HepG2 (cell line): ENCODE results near the gene OR2L8. TPM values are rescaled to one million over a fixed set of nuclear protein-coding genes. Genes with fewer than 3 reads are reported as not detected.

ENCODE experiments used
- ATAC-seq: fragments of 200-7000 bp; cut with Tn5 transposase; 3 replicates; pipeline ENCODE4 v1.9.1; 2020; ENCODE audit warnings: mild to moderate bottlenecking, moderate library complexity
- BruUV-seq: library from RNA; stranded (reverse); fragments of 400-500 nt; replicated peaks from 2 replicates; lab custom pipeline; 2021; lab: Mats Ljungman, UMichigan
- CTCF ChIA-PET: fragments of 300-600 bp; formaldehyde crosslinking; extraction: SDS; loops from one replicate; lab custom pipeline; 2021; ENCODE audit warnings: low total read pairs, inconsistent platforms, low intra/inter-chr PET ratio; lab: Yijun Ruan, JAX
- POLR2A ChIA-PET: fragments of 350-600 bp; sonication (Branson Sonifier 250); formaldehyde crosslinking; loops from one replicate; lab custom pipeline; 2020; ENCODE audit warnings: antibody characterized with exemption, inconsistent platforms; lab: Yijun Ruan, JAX
- DNase-seq: peaks from one replicate; pipeline ENCODE4 v3.0.0-alpha.2; 2015; ENCODE audit warnings: low spot score
- FAIRE-seq: peaks from 3 replicates; lab custom pipeline; 2011; peaks lifted over from hg19 to GRCh38; lab: Jason Lieb, UNC
- H2AFZ ChIP-seq: one replicate; pipeline ENCODE4 v1.6.1; 2011; ENCODE audit warnings: low read length, inconsistent platforms
- H3K27ac ChIP-seq: fragments of 300-600 bp; 3 replicates; pipeline ENCODE4 v1.8.0; 2011; ENCODE audit warnings: mixed run types, mild to moderate bottlenecking, mixed read lengths, low read length, inconsistent platforms; ENCODE audit not compliant: insufficient read depth; ENCODE audit errors: extremely low read length
- H3K27me3 ChIP-seq, 2 experiments: fragments of 200-600 bp in 1 of 2; 2 replicates in 1 of 2; 3 replicates in 1 of 2; pipeline versions ENCODE4 v1.6.0 to v1.8.0; 2011; ENCODE audit warnings: low read length in 2 of 2, mild to moderate bottlenecking in 2 of 2, moderate library complexity in 2 of 2, inconsistent platforms in 1 of 2; ENCODE audit not compliant: insufficient read depth in 2 of 2, control insufficient read depth in 1 of 2
- H3K36me3 ChIP-seq, 2 experiments: fragments of 200-600 bp in 1 of 2; replicated peaks in 1 of 2; 2 replicates in 1 of 2; 3 replicates in 1 of 2; pipeline versions ENCODE4 v1.5.1 to v1.8.0; 2011; ENCODE audit warnings: low read length in 2 of 2, inconsistent platforms in 1 of 2; ENCODE audit not compliant: insufficient read depth in 2 of 2, control insufficient read depth in 1 of 2
- H3K4me1 ChIP-seq: 2 replicates; pipeline ENCODE4 v1.5.1; 2012; ENCODE audit warnings: low read length, inconsistent platforms; ENCODE audit not compliant: insufficient read depth
- H3K4me2 ChIP-seq: 2 replicates; pipeline ENCODE4 v1.6.0; 2011; ENCODE audit warnings: low read depth, low read length, inconsistent platforms
- H3K4me3 ChIP-seq, 3 experiments: fragments of 200-600 bp in 1 of 3; sonication (generic), shearing (Covaris generic) in 1 of 3; replicated peaks in 1 of 3; 2 replicates each; pipeline ENCODE4 v1.5.1; 2011 to 2016; ENCODE audit warnings: low read length in 3 of 3, inconsistent platforms in 2 of 3, low read depth in 2 of 3, mild to moderate bottlenecking in 2 of 3, control low read depth in 1 of 3, mixed read lengths in 1 of 3; ENCODE audit not compliant: insufficient read depth in 1 of 3
- H3K79me2 ChIP-seq: one replicate; pipeline ENCODE4 v1.6.1; 2011; ENCODE audit warnings: low read length, inconsistent platforms; ENCODE audit not compliant: insufficient read depth
- H3K9ac ChIP-seq: 2 replicates; pipeline ENCODE4 v1.6.0; 2011; ENCODE audit warnings: mild to moderate bottlenecking, low read depth, low read length, inconsistent platforms; ENCODE audit not compliant: insufficient read depth
- H3K9me3 ChIP-seq: 2 replicates; pipeline ENCODE4 v1.5.1; 2012; ENCODE audit warnings: mild to moderate bottlenecking, low read length
- H4K20me1 ChIP-seq: 2 replicates; pipeline ENCODE4 v1.6.0; 2011; ENCODE audit warnings: inconsistent platforms, mild to moderate bottlenecking, low read length, moderate library complexity; ENCODE audit not compliant: insufficient read depth
- AKAP8 ChIP-seq: sonication (generic); formaldehyde crosslinking; IDR thresholded peaks from 2 replicates; pipeline ENCODE4 v1.5.1; 2020; ENCODE audit warnings: mild to moderate bottlenecking, missing genetic modification reagents
- CBX1 ChIP-seq: IDR thresholded peaks from one replicate; pipeline ENCODE4 v1.6.1; 2016; ENCODE audit warnings: antibody characterized with exemption, low read depth
- FOSL2 ChIP-seq: sonication (generic); formaldehyde crosslinking; IDR thresholded peaks from 2 replicates; pipeline ENCODE4 v1.4.0; 2020; ENCODE audit warnings: missing genetic modification reagents
- HNRNPLL ChIP-seq: fragments of 200-400 bp; formaldehyde crosslinking; IDR thresholded peaks from 2 replicates; pipeline ENCODE4 v1.6.1; 2017; ENCODE audit warnings: mild to moderate bottlenecking, low read depth, low read length; ENCODE audit not compliant: poor library complexity, severe bottlenecking
- TGIF2 ChIP-seq: IDR thresholded peaks from 2 replicates; pipeline ENCODE4 v1.6.1; 2016; ENCODE audit warnings: control low read depth, missing compliant biosample characterization
- ZNF512B ChIP-seq: sonication (generic); formaldehyde crosslinking; IDR thresholded peaks from 2 replicates; pipeline ENCODE4 v1.5.1; 2020; ENCODE audit warnings: missing genetic modification reagents, mild to moderate bottlenecking, borderline replicate concordance
- ZNF513 ChIP-seq: sonication (generic); formaldehyde crosslinking; conservative IDR thresholded peaks from 2 replicates; pipeline ENCODE4 v1.5.0; 2020; ENCODE audit warnings: missing genetic modification reagents
- ZNF572 ChIP-seq: sonication (generic); formaldehyde crosslinking; IDR thresholded peaks from 2 replicates; pipeline ENCODE4 v1.5.1; 2020; ENCODE audit warnings: mild to moderate bottlenecking, missing genetic modification reagents
- WGBS: methylation state at CpG from one replicate; pipeline ENCODE4 v1.1.6; 2017; ENCODE audit warnings: low lambda C conversion rate; 5-methylcytosine and 5-hydroxymethylcytosine counted together
- in situ Hi-C: cut with HindIII; loops from 2 replicates; pipeline ENCODE4 v1.10.0; 2017; ENCODE audit warnings: low pct_unique_long_range_greater_than_20kb; ENCODE audit not compliant: extremely low pct_ligation_motif_present
- intact Hi-C: fragments of 100-400 bp; cut with micrococcal nuclease; formaldehyde crosslinking; loops from one replicate; pipeline ENCODE4 v1.10.0; 2022; ENCODE audit not compliant: unreplicated experiment
- polyA plus RNA-seq, 8 experiments: library from polyadenylated mRNA; depleted of rRNA in 3 of 8; stranded (reverse) in 7 of 8; unstranded in 1 of 8; fragments of >200 nt; fragmentation: Illumina TruSeq in 4 of 8; extraction: Trizol in 4 of 8; gene quantifications; 2 replicates each; pipeline versions ENCODE4 v1.2.1 to v1.2.3, GENCODE V29; 2011 to 2016; ENCODE audit warnings: low read depth in 4 of 8, missing spikeins in 1 of 8, mixed read lengths in 1 of 8; ENCODE audit not compliant: insufficient read depth in 1 of 8
- total RNA-seq, 5 experiments: library from RNA; depleted of rRNA; stranded (reverse); fragments of >200 nt; fragmentation: Illumina TruSeq; extraction: Trizol; gene quantifications; 2 replicates each; pipeline ENCODE4 v1.2.3, GENCODE V29; 2016; ENCODE audit warnings: low read depth in 1 of 5
- TF ChIP-seq, protein P1 (sequence below): sonication (generic); formaldehyde crosslinking; IDR thresholded peaks from 2 replicates; pipeline ENCODE4 v1.4.0; 2020; ENCODE audit warnings: mild to moderate bottlenecking, missing genetic modification reagents
- TF ChIP-seq, protein P2 (sequence below): sonication (generic); formaldehyde crosslinking; IDR thresholded peaks from 2 replicates; pipeline ENCODE4 v1.5.1; 2020; ENCODE audit warnings: mild to moderate bottlenecking, missing genetic modification reagents, borderline replicate concordance
- TF ChIP-seq, protein P3 (sequence below): conservative IDR thresholded peaks from 2 replicates; pipeline ENCODE4 v1.6.1; 2018; ENCODE audit warnings: missing genetic modification reagents

The OR2L8 gene
- total and polyA plus RNA-seq, 2 of the 13 experiments (the other 11 are each of a cell fraction or from before 2014, with no cell fraction given): not detected

DNA sequence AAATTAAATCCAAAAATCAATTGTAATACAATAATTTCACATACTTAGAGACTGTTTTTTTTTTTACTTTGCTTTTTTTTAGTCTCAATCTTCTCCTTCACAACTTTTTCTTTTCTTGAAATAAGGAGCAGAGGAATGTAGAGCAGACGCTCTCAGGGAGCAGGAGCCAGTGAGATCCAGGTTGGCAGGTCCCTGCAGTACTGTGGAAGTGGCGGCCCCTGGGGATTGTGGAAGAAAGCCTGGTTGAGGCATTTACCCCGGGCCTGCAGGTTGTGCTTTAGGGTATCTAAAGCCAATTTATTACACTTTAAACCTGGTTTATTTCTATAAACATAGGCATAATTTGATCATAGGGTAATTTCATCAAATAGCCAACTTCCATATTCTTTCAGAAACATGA, 24.7 kb upstream of the OR2L8 start:
- BruUV-seq: no TSS peak
- H2AFZ ChIP-seq: no peak overlapping the region
- intact Hi-C loops (no loop called here), in situ Hi-C loops (no loop called here)
- H3K9me3 ChIP-seq: peaks cover 23% of the 10 kb centered on the region; the same call in 1 of the 2 replicates
- no peak overlapping the region for H3K9ac ChIP-seq
- no peak for ATAC-seq
- ChIA-PET POLR2A (no interaction called here), CTCF (no interaction called here)
- no peaks in the 10 kb centered on the region for H3K79me2 ChIP-seq
- no peaks in the 10 kb centered on the region for H3K4me1 ChIP-seq
- H4K20me1 ChIP-seq: no peaks in the 10 kb centered on the region
- no peaks in the 10 kb centered on the region for H3K27me3 ChIP-seq
- no peak for DNase-seq
- H3K27ac ChIP-seq: no peak overlapping the region
- FAIRE-seq: no peak
- H3K36me3 ChIP-seq: no peaks in the 10 kb centered on the region
- H3K4me3 ChIP-seq: no peak overlapping the region
- H3K4me2 ChIP-seq: no peak overlapping the region
- WGBS: 1% methylated on average over 3 of the region's 3 CpGs
- TF ChIP-seq, protein P1, sequence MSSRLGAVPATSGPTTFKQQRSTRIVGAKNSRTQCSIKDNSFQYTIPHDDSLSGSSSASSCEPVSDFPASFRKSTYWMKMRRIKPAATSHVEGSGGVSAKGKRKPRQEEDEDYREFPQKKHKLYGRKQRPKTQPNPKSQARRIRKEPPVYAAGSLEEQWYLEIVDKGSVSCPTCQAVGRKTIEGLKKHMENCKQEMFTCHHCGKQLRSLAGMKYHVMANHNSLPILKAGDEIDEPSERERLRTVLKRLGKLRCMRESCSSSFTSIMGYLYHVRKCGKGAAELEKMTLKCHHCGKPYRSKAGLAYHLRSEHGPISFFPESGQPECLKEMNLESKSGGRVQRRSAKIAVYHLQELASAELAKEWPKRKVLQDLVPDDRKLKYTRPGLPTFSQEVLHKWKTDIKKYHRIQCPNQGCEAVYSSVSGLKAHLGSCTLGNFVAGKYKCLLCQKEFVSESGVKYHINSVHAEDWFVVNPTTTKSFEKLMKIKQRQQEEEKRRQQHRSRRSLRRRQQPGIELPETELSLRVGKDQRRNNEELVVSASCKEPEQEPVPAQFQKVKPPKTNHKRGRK (CRISPR knock-in tag): no peak
- no peak for TF ChIP-seq AKAP8 (CRISPR knock-in tag)
- TF ChIP-seq HNRNPLL: no peak
- TF ChIP-seq TGIF2 (CRISPR knock-in tag): no peak
- TF ChIP-seq CBX1: no peak
- TF ChIP-seq ZNF512B (CRISPR knock-in tag): no peak
- no peak for TF ChIP-seq ZNF572 (CRISPR knock-in tag)
- TF ChIP-seq FOSL2 (CRISPR knock-in tag): no peak
- TF ChIP-seq, protein P2, sequence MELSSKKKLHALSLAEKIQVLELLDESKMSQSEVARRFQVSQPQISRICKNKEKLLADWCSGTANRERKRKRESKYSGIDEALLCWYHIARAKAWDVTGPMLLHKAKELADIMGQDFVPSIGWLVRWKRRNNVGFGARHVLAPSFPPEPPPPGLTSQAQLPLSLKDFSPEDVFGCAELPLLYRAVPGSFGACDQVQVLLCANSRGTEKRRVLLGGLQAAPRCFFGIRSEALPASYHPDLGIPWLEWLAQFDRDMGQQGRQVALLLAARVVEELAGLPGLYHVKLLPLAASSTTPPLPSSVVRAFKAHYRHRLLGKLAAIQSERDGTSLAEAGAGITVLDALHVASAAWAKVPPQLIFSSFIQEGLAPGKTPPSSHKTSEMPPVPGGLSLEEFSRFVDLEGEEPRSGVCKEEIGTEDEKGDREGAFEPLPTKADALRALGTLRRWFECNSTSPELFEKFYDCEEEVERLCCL: no peak
- no peak for TF ChIP-seq ZNF513
- TF ChIP-seq, protein P3, sequence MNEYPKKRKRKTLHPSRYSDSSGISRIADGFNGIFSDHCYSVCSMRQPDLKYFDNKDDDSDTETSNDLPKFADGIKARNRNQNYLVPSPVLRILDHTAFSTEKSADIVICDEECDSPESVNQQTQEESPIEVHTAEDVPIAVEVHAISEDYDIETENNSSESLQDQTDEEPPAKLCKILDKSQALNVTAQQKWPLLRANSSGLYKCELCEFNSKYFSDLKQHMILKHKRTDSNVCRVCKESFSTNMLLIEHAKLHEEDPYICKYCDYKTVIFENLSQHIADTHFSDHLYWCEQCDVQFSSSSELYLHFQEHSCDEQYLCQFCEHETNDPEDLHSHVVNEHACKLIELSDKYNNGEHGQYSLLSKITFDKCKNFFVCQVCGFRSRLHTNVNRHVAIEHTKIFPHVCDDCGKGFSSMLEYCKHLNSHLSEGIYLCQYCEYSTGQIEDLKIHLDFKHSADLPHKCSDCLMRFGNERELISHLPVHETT (CRISPR knock-in tag): no peak
